A549 (cell line): ENCODE measurements around the gene TNPO3.

Experiments
- ELK1 ChIP-seq: fragments of 150-350 bp; IDR thresholded peaks from 2 replicates; pipeline ENCODE4 v1.6.1; 2014; ENCODE audit warnings: low read depth, mild to moderate bottlenecking, low read length
- JUN ChIP-seq, 2 experiments: fragments of >200 bp; sonication (Bioruptor Twin); formaldehyde crosslinking; IDR thresholded peaks; 2 replicates in 1 of 2; 3 replicates in 1 of 2; pipeline ENCODE4 v1.6.1; 2016 to 2017
- MAFK ChIP-seq: fragments of 450-650 bp; IDR thresholded peaks from 2 replicates; pipeline ENCODE4 v1.6.1; 2014; ENCODE audit not compliant: partially characterized antibody
- POLR2A ChIP-seq: IDR thresholded peaks from 2 replicates; pipeline ENCODE4 v1.6.1; 2012; ENCODE audit warnings: mild to moderate bottlenecking, low read length
- RAD21 ChIP-seq, 2 experiments: fragments of >200 bp in 1 of 2; sonication (Bioruptor Twin) in 1 of 2; formaldehyde crosslinking in 1 of 2; IDR thresholded peaks in 1 of 2; conservative IDR thresholded peaks in 1 of 2; 2 replicates in 1 of 2; 3 replicates in 1 of 2; pipeline ENCODE4 v1.6.1; 2012 to 2018; ENCODE audit warnings: inconsistent platforms in 1 of 2
- SMC3 ChIP-seq: fragments of >200 bp; sonication (Bioruptor Twin); formaldehyde crosslinking; IDR thresholded peaks from 3 replicates; pipeline ENCODE4 v1.6.1; 2018; ENCODE audit warnings: inconsistent platforms
- ZSCAN20 ChIP-seq: fragments of 250-450 bp; sonication (Bioruptor Pico); IDR thresholded peaks from 2 replicates; pipeline ENCODE4 v1.8.0; 2022; ENCODE audit warnings: mild to moderate bottlenecking, moderate library complexity
- TF ChIP-seq, protein P1 (sequence below): fragments of >200 bp; sonication (Bioruptor Twin); formaldehyde crosslinking; IDR thresholded peaks from 3 replicates; pipeline ENCODE4 v1.5.1; 2016
- TF ChIP-seq, protein P2 (sequence below): IDR thresholded peaks from 2 replicates; pipeline ENCODE4 v1.6.1; 2012
- TF ChIP-seq, protein P3 (sequence below): fragments of 250-450 bp; sonication (Bioruptor Pico); IDR thresholded peaks from 2 replicates; pipeline ENCODE4 v1.5.0; 2021; ENCODE audit warnings: mild to moderate bottlenecking, moderate library complexity, borderline replicate concordance

GRCh38 chr7:129073204-129073603 lies 18.3 kb upstream of the TNPO3 start:
- TF ChIP-seq, protein P1, sequence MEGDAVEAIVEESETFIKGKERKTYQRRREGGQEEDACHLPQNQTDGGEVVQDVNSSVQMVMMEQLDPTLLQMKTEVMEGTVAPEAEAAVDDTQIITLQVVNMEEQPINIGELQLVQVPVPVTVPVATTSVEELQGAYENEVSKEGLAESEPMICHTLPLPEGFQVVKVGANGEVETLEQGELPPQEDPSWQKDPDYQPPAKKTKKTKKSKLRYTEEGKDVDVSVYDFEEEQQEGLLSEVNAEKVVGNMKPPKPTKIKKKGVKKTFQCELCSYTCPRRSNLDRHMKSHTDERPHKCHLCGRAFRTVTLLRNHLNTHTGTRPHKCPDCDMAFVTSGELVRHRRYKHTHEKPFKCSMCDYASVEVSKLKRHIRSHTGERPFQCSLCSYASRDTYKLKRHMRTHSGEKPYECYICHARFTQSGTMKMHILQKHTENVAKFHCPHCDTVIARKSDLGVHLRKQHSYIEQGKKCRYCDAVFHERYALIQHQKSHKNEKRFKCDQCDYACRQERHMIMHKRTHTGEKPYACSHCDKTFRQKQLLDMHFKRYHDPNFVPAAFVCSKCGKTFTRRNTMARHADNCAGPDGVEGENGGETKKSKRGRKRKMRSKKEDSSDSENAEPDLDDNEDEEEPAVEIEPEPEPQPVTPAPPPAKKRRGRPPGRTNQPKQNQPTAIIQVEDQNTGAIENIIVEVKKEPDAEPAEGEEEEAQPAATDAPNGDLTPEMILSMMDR: no peak
- TF ChIP-seq RAD21 (conservative IDR thresholded peaks at IDR 0.05 in 1 of 2, IDR thresholded peaks at IDR 0.05 in 1 of 2): no peak
- no peak for TF ChIP-seq JUN (IDR thresholded peaks at IDR 0.05)
- TF ChIP-seq, protein P2, sequence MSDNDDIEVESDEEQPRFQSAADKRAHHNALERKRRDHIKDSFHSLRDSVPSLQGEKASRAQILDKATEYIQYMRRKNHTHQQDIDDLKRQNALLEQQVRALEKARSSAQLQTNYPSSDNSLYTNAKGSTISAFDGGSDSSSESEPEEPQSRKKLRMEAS: no peak
- TF ChIP-seq ZSCAN20 (CRISPR knock-in tag): no peak
- TF ChIP-seq MAFK: peak; percentile 56
- TF ChIP-seq ELK1: no peak
- TF ChIP-seq, protein P3, sequence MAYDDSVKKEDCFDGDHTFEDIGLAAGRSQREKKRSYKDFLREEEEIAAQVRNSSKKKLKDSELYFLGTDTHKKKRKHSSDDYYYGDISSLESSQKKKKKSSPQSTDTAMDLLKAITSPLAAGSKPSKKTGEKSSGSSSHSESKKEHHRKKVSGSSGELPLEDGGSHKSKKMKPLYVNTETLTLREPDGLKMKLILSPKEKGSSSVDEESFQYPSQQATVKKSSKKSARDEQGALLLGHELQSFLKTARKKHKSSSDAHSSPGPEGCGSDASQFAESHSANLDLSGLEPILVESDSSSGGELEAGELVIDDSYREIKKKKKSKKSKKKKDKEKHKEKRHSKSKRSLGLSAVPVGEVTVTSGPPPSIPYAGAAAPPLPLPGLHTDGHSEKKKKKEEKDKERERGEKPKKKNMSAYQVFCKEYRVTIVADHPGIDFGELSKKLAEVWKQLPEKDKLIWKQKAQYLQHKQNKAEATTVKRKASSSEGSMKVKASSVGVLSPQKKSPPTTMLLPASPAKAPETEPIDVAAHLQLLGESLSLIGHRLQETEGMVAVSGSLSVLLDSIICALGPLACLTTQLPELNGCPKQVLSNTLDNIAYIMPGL (CRISPR knock-in tag): no peak
- TF ChIP-seq POLR2A: no peak
- no peak for TF ChIP-seq SMC3
